Renal cortical epithelial cell (primary cell): ENCODE results near the gene LTA4H. TPM values are rescaled to one million over a fixed set of nuclear protein-coding genes. Genes with fewer than 3 reads are reported as not detected.

Experiments
- DNase-seq: peaks from one replicate; pipeline ENCODE4 v3.0.0-alpha.2; 2011; ENCODE audit warnings: low read depth
- total RNA-seq: library from RNA; depleted of rRNA; stranded (reverse); fragments of >200 nt; gene quantifications from 2 replicates; pipeline ENCODE4 v1.2.3, GENCODE V29; 2014

LTA4H gene
- total RNA-seq, 1 donor from 2014 or later: 112 TPM

GRCh38 chr12:95956557-95957145, 78.7 kb downstream of the LTA4H start:
- DNase-seq: no peak

GRCh38 chr12:95955549-95956159, 79.7 kb downstream of the LTA4H start:
- no peak for DNase-seq

DNA sequence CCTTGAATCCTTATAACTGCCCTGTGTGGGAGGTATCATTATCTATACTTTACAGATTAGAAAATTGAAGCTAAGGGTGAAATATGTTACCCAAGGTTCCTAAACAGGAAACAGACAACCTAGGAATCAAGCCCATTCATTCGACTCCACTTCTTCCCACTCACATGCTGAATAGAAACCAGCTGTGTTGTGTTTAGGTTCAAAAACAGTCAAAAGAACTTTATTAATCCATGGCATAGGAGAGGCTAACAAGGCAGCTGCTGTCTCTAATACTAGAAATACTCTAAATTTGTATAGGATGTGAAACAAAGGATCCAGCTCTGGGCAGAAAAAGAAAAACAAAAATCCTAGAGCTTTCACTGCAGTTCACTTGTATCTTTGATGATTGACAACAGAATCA, 82.4 kb downstream of the LTA4H start:
- no peak for DNase-seq

GRCh38 chr12:95951515-95951914, 83.9 kb downstream of the LTA4H start:
- DNase-seq: no peak

Other genes starting within 250 kb of the LTA4H start
- gene NTN4, start 244.8 kb downstream of the LTA4H start, total RNA-seq: 115 and 253 TPM in 2 replicates
- gene SNRPF, start 176.6 kb downstream of the LTA4H start, total RNA-seq: 8.2 and 12.7 TPM in 2 replicates
- 0.10 TPM in 1 of 2 replicates, not detected in the other for gene CCDC38, start 93.0 kb downstream of the LTA4H start, total RNA-seq
- gene AMDHD1, start 92.3 kb downstream of the LTA4H start, total RNA-seq: 0.17 and 0.45 TPM in 2 replicates
- 0.10 TPM in 1 of 2 replicates, not detected in the other for gene HAL, start 39.2 kb downstream of the LTA4H start, total RNA-seq
- gene ELK3, start 158.8 kb upstream of the LTA4H start, total RNA-seq: 22.9 and 26.7 TPM in 2 replicates